Omental fat pad (tissue), 4 donors: ENCODE results near the gene SLC5A11. TPM values are rescaled to one million over a fixed set of nuclear protein-coding genes. Genes with fewer than 3 reads are reported as not detected.
"Not testable (repeated sequence)": the region's sequence is repeated elsewhere in the genome, so short reads cannot be mapped to it uniquely, and the experiment has no call there.

Source experiments
- ATAC-seq: fragments of 150-250 bp; one replicate; pipeline ENCODE4 v1.9.1; 2016; ENCODE audit warnings: mild to moderate bottlenecking, moderate library complexity; ENCODE audit not compliant: low FRiP score
- DNase-seq: peaks from one replicate; pipeline ENCODE4 v3.0.0-alpha.2; 2019; ENCODE audit warnings: low spot score
- CTCF ChIP-seq, 3 donors: fragments of 450-650 bp; IDR thresholded peaks; one replicate each; pipeline ENCODE4 v1.5.1; 2016 to 2017; ENCODE audit warnings: antibody characterized with exemption in 3 of 3, mild to moderate bottlenecking in 3 of 3, moderate library complexity in 2 of 3
- total RNA-seq, 4 donors: library from RNA; depleted of rRNA; stranded (reverse); fragments of >200 nt; gene quantifications; one replicate each; pipeline ENCODE4 v1.1.0, GENCODE V29; 2016

SLC5A11 gene
- total RNA-seq, 4 donors from 2014 or later = 0.12 to 0.32 (median 0.28) TPM; not detected in 1

GRCh38 chr16:24883714-24884151 lies 38.0 kb downstream of the SLC5A11 start:
- no peak for DNase-seq
- TF ChIP-seq CTCF (IDR thresholded peaks at IDR 0.05) = no peak
- ATAC-seq = no peak

- ATAC-seq (no peak), DNase-seq (no peak)
- no peak for TF ChIP-seq CTCF (IDR thresholded peaks at IDR 0.05)
These were observed 41.7 kb downstream of the SLC5A11 start for GRCh38 chr16:24887472-24887871.

- TF ChIP-seq CTCF (IDR thresholded peaks at IDR 0.05) = no peak
- no peak for DNase-seq
- ATAC-seq = no peak
These were observed 45.0 kb downstream of the SLC5A11 start for GRCh38 chr16:24890746-24891145.

- ATAC-seq = no peak
- TF ChIP-seq CTCF (IDR thresholded peaks at IDR 0.05) = no peak
- DNase-seq = no peak
These were observed 50.7 kb downstream of the SLC5A11 start for GRCh38 chr16:24896439-24896838.

GRCh38 chr16:24897522-24897921 lies 51.8 kb downstream of the SLC5A11 start:
- ATAC-seq, DNase-seq: not testable (repeated sequence)

GRCh38 chr16:24900230-24900629 lies 54.5 kb downstream of the SLC5A11 start:
- TF ChIP-seq CTCF (IDR thresholded peaks at IDR 0.05) = no peak

GRCh38 chr16:24906199-24906808 lies 60.5 kb downstream of the SLC5A11 start:
- DNase-seq = no peak
- no peak for ATAC-seq
- TF ChIP-seq CTCF (IDR thresholded peaks at IDR 0.05) = no peak

More at GRCh38 chr16:24900230-24900629, 54.5 kb downstream of the SLC5A11 start:
- no peak for DNase-seq
- ATAC-seq = no peak
